Erythroblast (primary cell): ENCODE measurements around the gene CACNA1C.
A peak's percentile ranks its signal among the peaks of the same experiment; 100 is the strongest.

Experiments
- DNase-seq, 2 experiments: peaks; one replicate each; lab custom pipeline; 2025; lab: John Stamatoyannopoulos, UW
- GATA1 ChIP-seq: IDR thresholded peaks from 2 replicates; pipeline ENCODE4 v1.6.1; 2011; ENCODE audit warnings: low read depth, mild to moderate bottlenecking, control low read depth, low read length, moderate library complexity
- POLR2A ChIP-seq: IDR thresholded peaks from 2 replicates; pipeline ENCODE4 v1.6.1; 2011; ENCODE audit warnings: mild to moderate bottlenecking, low read length

CACNA1C gene

DNA sequence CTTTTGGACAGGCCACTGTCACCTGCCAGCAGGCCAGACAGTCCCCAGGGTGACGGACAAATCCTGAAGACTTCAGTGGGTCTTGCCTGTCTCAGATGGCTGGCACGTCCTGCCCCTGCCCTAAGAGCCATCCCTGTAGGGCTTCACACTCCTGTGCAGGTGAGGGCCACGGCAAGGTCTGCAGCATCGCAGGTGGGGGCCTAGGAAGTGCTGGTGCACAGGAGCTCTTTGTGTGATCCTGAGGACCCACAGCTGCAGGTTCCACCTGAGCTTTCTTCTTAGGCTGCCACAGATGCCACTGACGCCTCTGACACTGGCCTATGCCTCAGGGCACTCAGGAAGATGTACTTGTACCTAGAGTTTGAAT is 633.5 kb downstream of the CACNA1C start:
- TF ChIP-seq POLR2A (no peak), GATA1 (no peak)
- no peak for DNase-seq

DNA sequence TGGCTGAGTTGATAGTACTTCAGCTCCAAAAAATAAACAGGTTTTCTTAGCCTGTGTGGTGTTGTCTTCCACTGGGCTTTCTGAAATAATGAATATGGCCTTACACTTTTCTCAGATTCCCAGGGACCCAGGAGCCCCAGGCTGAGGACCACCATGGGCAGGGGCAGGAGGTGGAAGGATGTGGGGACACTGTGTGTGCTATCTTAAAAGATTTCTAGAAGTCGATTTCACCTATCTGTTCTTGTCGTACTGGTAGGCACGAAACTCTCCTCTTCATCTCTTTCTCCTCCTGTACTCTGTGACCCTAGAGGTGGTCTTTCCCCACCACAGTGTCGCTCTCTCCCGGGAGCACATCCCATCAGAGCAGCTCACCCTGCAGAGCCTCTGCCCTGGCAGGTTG is 634.3 kb downstream of the CACNA1C start:
- no peak for TF ChIP-seq POLR2A
- TF ChIP-seq GATA1: no peak
- DNase-seq: no peak

DNA sequence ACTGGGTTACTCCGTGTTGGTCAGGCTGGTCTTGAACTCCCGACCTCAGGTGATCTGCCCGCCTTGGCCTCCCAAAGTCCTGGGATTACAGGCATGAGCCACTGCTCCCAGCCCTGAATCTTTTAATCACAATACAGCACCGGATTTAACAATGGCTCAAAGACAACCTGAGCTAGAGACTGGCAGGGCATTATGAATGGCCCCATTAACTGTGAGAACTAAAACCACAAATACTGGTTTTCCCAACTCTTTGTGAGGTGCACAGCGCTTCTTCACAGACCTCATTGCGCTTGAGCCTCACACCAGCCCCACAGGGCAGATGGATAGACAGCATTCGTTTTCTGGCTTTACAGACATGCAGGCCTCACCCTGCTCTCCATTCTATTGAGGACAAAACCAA is 634.9 kb downstream of the CACNA1C start:
- no peak for TF ChIP-seq POLR2A
- no peak for TF ChIP-seq GATA1
- no peak for DNase-seq

DNA sequence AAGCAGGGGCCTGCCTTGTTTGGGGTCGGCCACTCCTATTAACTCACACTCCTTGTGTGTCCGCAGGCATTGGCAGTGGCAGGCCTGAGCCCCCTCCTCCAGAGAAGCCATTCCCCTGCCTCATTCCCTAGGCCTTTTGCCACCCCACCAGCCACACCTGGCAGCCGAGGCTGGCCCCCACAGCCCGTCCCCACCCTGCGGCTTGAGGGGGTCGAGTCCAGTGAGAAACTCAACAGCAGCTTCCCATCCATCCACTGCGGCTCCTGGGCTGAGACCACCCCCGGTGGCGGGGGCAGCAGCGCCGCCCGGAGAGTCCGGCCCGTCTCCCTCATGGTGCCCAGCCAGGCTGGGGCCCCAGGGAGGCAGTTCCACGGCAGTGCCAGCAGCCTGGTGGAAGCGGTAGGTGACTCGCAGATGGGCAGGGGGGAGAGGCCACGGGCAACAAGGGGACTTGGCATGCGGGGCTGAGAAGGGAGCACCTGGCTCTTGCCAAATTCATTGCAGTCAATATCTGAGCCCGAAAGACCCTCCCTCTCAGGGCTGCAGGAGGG is 635.7 kb downstream of the CACNA1C start:
- DNase-seq: no peak

DNA sequence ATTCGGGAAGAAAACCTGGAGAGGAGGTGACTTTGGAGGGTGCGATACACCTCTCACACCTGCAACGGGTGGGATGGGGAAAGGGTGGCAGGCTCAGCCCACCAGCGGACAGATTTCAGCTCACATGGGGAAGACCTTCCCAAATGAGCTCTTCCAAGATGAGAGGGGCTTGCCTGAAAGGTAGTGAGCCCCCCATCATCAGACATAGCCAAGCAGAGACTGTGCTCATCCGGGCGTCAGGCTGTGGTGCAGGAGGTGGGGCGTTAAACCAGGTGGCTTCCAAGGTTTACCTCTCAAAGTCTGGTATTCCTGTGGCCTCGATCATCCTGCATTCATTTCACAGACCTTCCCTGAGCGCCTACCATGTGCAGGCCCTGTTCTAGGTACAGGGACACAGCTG is 636.6 kb downstream of the CACNA1C start:
- TF ChIP-seq POLR2A (no peak), GATA1 (no peak)
- DNase-seq: no peak

More for the DNA sequence above, 635.7 kb downstream of the CACNA1C start:
- TF ChIP-seq GATA1 (no peak), POLR2A (no peak)

DNA sequence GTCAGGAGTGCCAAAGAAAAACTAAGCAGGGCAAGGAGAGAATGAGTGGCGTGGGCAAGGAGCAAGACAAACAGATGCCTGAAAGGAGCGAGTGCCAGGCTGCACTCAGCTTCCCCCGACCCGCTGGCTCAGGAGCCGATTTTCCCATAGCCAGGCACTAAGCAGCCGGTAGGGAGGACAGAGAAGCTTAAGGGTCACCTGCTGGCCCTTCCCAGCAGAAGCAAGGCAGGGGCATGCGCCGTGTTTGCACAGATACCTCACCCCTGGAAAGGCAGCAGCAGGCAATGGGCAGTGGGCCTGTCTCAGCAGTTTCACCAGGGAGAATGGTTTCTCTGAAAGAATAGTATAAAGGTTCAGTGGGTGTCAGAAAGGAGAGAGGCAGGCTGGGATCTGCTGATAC is 637.1 kb downstream of the CACNA1C start:
- no peak for DNase-seq
- no peak for TF ChIP-seq GATA1
- TF ChIP-seq POLR2A: no peak

DNA sequence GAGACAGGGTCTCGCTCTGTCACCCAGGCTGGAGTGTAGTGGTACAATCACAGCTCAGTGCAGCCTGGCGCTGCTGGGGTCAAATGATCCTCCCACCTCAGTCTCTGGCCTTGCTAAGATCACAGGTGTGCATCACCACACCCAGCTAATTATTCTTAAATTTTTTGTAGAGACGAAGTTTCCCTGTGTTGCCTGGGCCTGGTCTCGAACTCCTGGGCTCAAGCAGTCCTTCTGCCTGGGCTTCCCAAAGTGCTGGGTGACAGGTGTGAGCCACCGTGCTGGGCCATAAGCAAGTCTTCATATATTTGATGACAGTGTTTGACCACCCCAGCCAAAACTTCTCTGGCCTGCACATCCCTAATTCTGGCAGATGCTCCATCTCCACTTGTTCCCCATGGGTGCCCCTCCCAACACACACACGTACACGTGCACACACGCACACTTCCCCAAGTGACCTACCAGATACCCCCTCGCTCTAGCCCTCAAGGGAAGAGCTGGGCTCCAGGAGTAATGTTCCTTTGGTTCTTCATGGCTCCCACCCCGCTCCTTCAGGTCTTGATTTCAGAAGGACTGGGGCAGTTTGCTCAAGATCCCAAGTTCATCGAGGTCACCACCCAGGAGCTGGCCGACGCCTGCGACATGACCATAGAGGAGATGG is 637.7 kb downstream of the CACNA1C start:
- no peak for DNase-seq
- no peak for TF ChIP-seq POLR2A
- no peak for TF ChIP-seq GATA1

DNA sequence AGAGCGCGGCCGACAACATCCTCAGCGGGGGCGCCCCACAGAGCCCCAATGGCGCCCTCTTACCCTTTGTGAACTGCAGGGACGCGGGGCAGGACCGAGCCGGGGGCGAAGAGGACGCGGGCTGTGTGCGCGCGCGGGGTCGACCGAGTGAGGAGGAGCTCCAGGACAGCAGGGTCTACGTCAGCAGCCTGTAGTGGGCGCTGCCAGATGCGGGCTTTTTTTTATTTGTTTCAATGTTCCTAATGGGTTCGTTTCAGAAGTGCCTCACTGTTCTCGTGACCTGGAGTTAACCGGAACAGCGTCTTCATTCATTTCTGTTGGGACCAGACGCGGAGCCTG is 638.2 kb downstream of the CACNA1C start:
- TF ChIP-seq GATA1 (no peak), POLR2A (no peak)
- peak; percentile 75 to 84 for DNase-seq

DNA sequence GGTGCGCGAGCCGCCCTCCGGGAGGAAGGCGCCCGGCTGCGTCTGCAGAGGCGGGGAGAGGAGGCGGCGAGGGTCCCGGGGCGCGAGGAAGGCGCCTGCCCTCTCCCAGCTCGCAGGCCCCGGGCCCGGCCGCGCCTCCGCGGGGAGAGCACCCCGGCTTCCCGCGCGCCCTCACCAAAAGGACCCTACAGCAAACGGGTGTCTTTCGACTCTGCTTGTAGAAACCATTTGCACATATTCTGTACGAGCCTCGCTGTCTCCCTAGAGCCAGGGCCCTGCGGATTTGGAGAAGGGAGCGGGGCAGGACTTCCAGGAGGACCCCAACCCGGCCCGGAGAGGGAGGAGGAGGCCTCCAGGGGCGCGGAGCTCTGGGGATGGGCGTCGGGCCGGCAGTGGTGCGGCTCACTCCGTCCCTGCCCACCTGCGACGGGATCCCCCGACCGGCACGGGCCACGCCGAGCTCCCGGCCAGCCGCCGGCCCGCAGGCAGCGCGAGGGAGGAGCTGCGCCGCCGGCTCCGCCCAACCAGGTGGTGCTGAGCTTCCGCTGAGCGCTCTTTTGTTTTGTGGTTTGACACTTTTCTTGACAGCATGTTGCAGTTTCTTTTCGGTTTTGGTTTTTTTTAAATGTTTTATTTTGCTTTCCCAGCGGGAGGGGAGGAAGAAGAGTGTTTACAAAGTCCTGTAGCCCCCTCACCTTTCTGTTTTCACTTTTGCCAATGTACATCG is 638.7 kb downstream of the CACNA1C start:
- TF ChIP-seq GATA1 (no peak), POLR2A (peak; percentile 81)
- peak; percentile 64 to 66 for DNase-seq

DNA sequence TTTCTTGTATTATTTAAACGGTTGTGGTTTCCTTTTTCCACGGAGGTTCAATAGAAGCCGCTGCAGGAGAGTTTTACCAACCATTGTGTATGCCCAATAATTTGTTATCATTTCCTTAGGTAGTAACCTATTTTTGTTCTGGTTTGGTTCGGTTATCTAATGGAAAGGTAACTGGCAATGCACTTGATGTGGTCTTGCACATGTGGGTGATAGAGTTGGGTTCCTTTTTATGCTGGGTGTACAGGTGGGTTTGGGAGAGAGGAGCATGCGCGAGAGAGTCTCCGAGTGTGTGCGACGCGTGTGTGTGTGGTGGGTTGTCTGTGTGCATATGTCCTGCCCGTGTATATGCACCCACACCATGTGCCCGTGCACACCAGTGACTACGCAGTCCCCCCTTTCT is 639.3 kb downstream of the CACNA1C start:
- no peak for TF ChIP-seq GATA1
- TF ChIP-seq POLR2A: no peak
- peak in 1 of 2 experiments; percentile 25 for DNase-seq

DNA sequence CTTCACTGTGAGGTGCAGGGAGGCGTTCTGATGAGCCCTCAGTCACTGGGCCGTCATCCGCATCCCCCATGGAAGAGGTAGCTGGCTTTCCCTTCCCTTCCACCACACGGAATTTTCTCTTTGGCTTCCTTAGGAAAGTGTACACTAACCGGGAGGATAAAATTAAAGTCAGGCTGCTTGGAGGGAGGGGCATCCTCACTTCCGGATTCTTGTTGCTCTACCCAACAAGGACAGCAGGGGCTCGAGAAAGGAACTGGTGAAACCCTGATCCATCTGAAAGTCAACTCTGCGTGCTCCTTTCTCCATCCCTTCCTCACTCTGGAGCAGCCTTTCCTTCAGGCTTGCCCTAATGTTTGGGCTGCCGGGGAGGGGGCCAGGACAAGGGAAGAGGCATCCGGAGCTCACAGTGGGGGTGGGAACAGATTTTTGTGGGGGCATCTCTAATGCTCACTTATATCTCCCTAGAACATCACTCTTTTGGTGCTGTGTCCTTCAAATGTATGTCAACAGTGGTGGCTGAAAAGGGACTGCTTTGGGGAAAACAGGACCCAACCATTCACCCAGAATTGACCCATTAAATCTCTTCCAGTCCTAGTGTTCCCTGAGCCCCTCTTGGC is 640.6 kb downstream of the CACNA1C start:
- TF ChIP-seq POLR2A (no peak), GATA1 (no peak)
- peak; percentile 44 to 61 for DNase-seq

DNA sequence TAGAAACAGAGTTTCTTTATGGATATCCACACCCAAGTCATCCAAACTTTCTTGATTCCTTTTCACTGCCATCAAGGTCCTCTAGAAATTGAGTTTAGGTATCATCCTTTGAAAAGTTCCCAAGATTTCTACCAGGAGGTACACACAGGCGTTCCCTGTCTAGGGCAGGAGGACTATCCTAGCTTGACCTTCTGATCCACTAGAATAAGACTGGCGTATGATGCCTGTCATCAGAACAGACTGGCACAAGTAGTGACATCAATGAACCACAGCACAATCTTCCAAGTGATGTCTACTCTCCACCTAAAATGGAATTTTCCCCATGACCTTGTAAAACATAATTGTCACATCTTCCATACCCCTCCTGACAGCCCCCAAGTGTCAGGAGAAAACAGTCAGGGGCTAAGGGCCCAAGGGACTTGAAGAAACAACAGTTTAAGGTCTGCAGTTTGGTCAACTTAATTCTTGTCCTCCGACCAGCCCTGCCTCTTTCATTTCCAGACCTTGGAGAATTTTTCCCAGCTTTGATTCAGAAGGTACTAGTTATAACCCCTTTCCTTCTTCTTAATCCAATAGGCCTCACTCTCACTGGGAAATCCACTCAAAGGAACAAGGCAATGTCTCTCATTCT is 641.3 kb downstream of the CACNA1C start:
- no peak for DNase-seq
- no peak for TF ChIP-seq GATA1
- no peak for TF ChIP-seq POLR2A

DNA sequence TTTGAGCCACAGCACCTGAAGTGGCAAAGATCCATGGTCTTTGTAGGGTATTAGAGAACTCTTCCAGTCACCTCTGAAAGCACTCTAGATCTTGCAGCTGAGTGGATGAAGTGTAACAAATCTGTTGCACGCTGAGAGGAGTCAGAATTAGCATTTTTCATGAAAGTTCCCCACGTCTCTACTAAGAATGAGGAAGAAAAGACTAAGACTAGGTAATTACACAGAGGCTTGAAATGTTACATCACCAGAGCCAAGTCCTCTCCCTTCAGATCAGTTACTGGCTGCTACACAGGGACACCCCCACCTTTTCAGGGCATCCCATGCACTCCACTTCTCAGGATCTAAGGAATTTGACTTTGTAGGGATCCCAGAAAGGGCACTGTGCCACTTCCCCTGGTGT is 643.3 kb downstream of the CACNA1C start:
- DNase-seq: peak; percentile 23 to 62
- TF ChIP-seq POLR2A: no peak
- TF ChIP-seq GATA1: no peak

DNA sequence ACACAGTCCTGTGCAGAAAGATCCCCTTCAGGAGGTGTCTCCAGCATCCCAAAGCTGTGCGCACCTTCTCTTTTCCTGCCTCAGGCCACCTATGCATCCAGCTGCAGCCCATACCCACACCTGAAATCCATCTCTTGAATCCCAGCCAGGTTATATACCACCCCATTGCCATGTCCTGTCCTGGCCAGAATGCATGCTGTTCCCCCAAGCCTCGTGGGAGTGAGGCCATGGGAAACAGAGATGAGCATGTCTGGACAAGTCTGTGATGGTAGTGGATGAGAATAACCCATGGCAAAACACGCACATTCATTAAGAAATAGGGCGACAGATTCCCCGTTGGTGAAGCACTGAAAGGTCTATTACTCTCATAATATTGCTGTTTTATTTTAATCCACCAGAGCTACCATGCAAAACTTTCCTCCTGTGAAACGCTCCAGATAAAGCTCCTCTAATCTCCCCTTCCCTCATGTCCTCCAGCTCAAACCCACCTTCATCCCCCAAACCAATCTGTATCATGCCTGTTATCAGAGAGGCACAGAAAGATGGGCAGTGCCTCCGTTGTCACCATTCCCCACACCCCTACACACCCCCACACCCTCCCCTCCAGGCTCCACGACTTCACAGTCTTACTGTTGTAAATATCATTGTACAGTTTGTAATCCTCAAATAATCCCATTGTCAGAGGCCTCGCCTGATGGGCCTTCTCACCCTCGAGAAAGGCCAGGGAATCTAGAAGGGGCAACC is 644.4 kb downstream of the CACNA1C start:
- no peak for TF ChIP-seq POLR2A
- TF ChIP-seq GATA1: no peak
- peak; percentile 84 to 96 for DNase-seq
